ENCODE results near the gene NOC3L.

GRCh38 chr10:94353336-94353735, 9.4 kb downstream of the NOC3L start:
- TF ChIP-seq, protein P1, sequence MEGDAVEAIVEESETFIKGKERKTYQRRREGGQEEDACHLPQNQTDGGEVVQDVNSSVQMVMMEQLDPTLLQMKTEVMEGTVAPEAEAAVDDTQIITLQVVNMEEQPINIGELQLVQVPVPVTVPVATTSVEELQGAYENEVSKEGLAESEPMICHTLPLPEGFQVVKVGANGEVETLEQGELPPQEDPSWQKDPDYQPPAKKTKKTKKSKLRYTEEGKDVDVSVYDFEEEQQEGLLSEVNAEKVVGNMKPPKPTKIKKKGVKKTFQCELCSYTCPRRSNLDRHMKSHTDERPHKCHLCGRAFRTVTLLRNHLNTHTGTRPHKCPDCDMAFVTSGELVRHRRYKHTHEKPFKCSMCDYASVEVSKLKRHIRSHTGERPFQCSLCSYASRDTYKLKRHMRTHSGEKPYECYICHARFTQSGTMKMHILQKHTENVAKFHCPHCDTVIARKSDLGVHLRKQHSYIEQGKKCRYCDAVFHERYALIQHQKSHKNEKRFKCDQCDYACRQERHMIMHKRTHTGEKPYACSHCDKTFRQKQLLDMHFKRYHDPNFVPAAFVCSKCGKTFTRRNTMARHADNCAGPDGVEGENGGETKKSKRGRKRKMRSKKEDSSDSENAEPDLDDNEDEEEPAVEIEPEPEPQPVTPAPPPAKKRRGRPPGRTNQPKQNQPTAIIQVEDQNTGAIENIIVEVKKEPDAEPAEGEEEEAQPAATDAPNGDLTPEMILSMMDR (IDR thresholded peaks at IDR 0.05; ENCODE audit: insufficient read depth, low read depth, low read length) = no peak
- TF ChIP-seq EZH2 (IDR thresholded peaks at IDR 0.05; ENCODE audit: insufficient read depth, low read length) = no peak
